ENCODE measurements around the gene ERMP1. TPM values are rescaled to one million over a fixed set of nuclear protein-coding genes. Genes with fewer than 3 reads are reported as not detected.
"Not testable (repeated sequence)": the region's sequence is repeated elsewhere in the genome, so short reads cannot be mapped to it uniquely, and the experiment has no call there.

ERMP1 gene
- total RNA-seq, 1 experiment from 2014 or later = 12.9 TPM

GRCh38 chr9:5789489-5789888 is 43.4 kb downstream of the ERMP1 start:
- no peak for DNase-seq
- no peak overlapping the region for H3K4me3 ChIP-seq (ENCODE audit: insufficient read depth, low read depth, low read length)
- no peaks in the 10 kb centered on the region for H3K36me3 ChIP-seq (replicated peaks; ENCODE audit: control insufficient read depth, insufficient read depth, low read length)
- H3K27me3 ChIP-seq (ENCODE audit: control insufficient read depth, insufficient read depth, low read length) = no peaks in the 10 kb centered on the region

GRCh38 chr9:5787759-5788302 is 45.1 kb downstream of the ERMP1 start:
- no peak for DNase-seq
- H3K4me3 ChIP-seq (ENCODE audit: insufficient read depth, low read depth, low read length) = no peak overlapping the region
- no peaks in the 10 kb centered on the region for H3K27me3 ChIP-seq (ENCODE audit: control insufficient read depth, insufficient read depth, low read length)
- H3K36me3 ChIP-seq (replicated peaks; ENCODE audit: control insufficient read depth, insufficient read depth, low read length) = no peaks in the 10 kb centered on the region

- H3K36me3 ChIP-seq (replicated peaks; ENCODE audit: control insufficient read depth, insufficient read depth, low read length) = no peaks in the 10 kb centered on the region
- H3K27me3 ChIP-seq (ENCODE audit: control insufficient read depth, insufficient read depth, low read length) = no peaks in the 10 kb centered on the region
- DNase-seq = no peak
- H3K4me3 ChIP-seq (ENCODE audit: insufficient read depth, low read depth, low read length) = no peak overlapping the region
These were observed 45.7 kb downstream of the ERMP1 start for GRCh38 chr9:5787220-5787619.

- Histone ChIP-seq H3K4me3 (ENCODE audit: insufficient read depth, low read depth, low read length) (no peak overlapping the region), H3K36me3 (replicated peaks; ENCODE audit: control insufficient read depth, insufficient read depth, low read length) (no peaks in the 10 kb centered on the region), H3K27me3 (ENCODE audit: control insufficient read depth, insufficient read depth, low read length) (no peaks in the 10 kb centered on the region)
- no peak for DNase-seq
These were observed 46.4 kb downstream of the ERMP1 start for GRCh38 chr9:5786370-5787127.

GRCh38 chr9:5784526-5785315 is 48.2 kb downstream of the ERMP1 start:
- DNase-seq = no peak
- H3K27me3 ChIP-seq (ENCODE audit: control insufficient read depth, insufficient read depth, low read length) = no peaks in the 10 kb centered on the region
- no peaks in the 10 kb centered on the region for H3K36me3 ChIP-seq (replicated peaks; ENCODE audit: control insufficient read depth, insufficient read depth, low read length)
- no peak overlapping the region for H3K4me3 ChIP-seq (ENCODE audit: insufficient read depth, low read depth, low read length)

GRCh38 chr9:5783982-5784381 is 48.9 kb downstream of the ERMP1 start:
- peaks cover 2% of the 10 kb centered on the region for H3K36me3 ChIP-seq (replicated peaks; ENCODE audit: control insufficient read depth, insufficient read depth, low read length)
- no peak for DNase-seq
- H3K27me3 ChIP-seq (ENCODE audit: control insufficient read depth, insufficient read depth, low read length) = no peaks in the 10 kb centered on the region
- H3K4me3 ChIP-seq (ENCODE audit: insufficient read depth, low read depth, low read length) = no peak overlapping the region

GRCh38 chr9:5783420-5783819 is 49.5 kb downstream of the ERMP1 start:
- H3K27me3 ChIP-seq (ENCODE audit: control insufficient read depth, insufficient read depth, low read length); DNase-seq; H3K4me3 ChIP-seq (ENCODE audit: insufficient read depth, low read depth, low read length); H3K36me3 ChIP-seq (replicated peaks; ENCODE audit: control insufficient read depth, insufficient read depth, low read length): not testable (repeated sequence)

GRCh38 chr9:5779705-5780218 is 53.2 kb downstream of the ERMP1 start:
- H3K4me3 ChIP-seq (ENCODE audit: insufficient read depth, low read depth, low read length); H3K27me3 ChIP-seq (ENCODE audit: control insufficient read depth, insufficient read depth, low read length); H3K36me3 ChIP-seq (replicated peaks; ENCODE audit: control insufficient read depth, insufficient read depth, low read length); DNase-seq: not testable (repeated sequence)

- Histone ChIP-seq H3K4me3 (ENCODE audit: insufficient read depth, low read depth, low read length) (no peak overlapping the region), H3K27me3 (ENCODE audit: control insufficient read depth, insufficient read depth, low read length) (no peaks in the 10 kb centered on the region), H3K36me3 (replicated peaks; ENCODE audit: control insufficient read depth, insufficient read depth, low read length) (peaks cover 5% of the 10 kb centered on the region)
- DNase-seq = no peak
These were observed 54.1 kb downstream of the ERMP1 start for GRCh38 chr9:5778805-5779204.

- peaks cover 5% of the 10 kb centered on the region for H3K36me3 ChIP-seq (replicated peaks; ENCODE audit: control insufficient read depth, insufficient read depth, low read length)
- no peak overlapping the region for H3K4me3 ChIP-seq (ENCODE audit: insufficient read depth, low read depth, low read length)
- H3K27me3 ChIP-seq (ENCODE audit: control insufficient read depth, insufficient read depth, low read length) = no peaks in the 10 kb centered on the region
- DNase-seq = peak; percentile 7
These were observed 59.5 kb downstream of the ERMP1 start for GRCh38 chr9:5773324-5773999.

- no peak overlapping the region for H3K4me3 ChIP-seq (ENCODE audit: insufficient read depth, low read depth, low read length)
- no peak for DNase-seq
- no peaks in the 10 kb centered on the region for H3K27me3 ChIP-seq (ENCODE audit: control insufficient read depth, insufficient read depth, low read length)
- H3K36me3 ChIP-seq (replicated peaks; ENCODE audit: control insufficient read depth, insufficient read depth, low read length) = peaks cover 15% of the 10 kb centered on the region
These were observed 64.7 kb downstream of the ERMP1 start for GRCh38 chr9:5767968-5768932.

GRCh38 chr9:5764130-5764868 is 68.6 kb downstream of the ERMP1 start:
- H3K4me3 ChIP-seq (ENCODE audit: insufficient read depth, low read depth, low read length) = no peak overlapping the region
- H3K27me3 ChIP-seq (ENCODE audit: control insufficient read depth, insufficient read depth, low read length) = no peaks in the 10 kb centered on the region
- peaks cover 16% of the 10 kb centered on the region for H3K36me3 ChIP-seq (replicated peaks; ENCODE audit: control insufficient read depth, insufficient read depth, low read length)
- no peak for DNase-seq

- Histone ChIP-seq H3K27me3 (ENCODE audit: control insufficient read depth, insufficient read depth, low read length) (no peaks in the 10 kb centered on the region), H3K4me3 (ENCODE audit: insufficient read depth, low read depth, low read length) (no peak overlapping the region), H3K36me3 (replicated peaks; ENCODE audit: control insufficient read depth, insufficient read depth, low read length) (peaks cover 16% of the 10 kb centered on the region)
- DNase-seq = no peak
These were observed 70.5 kb downstream of the ERMP1 start for GRCh38 chr9:5762421-5762820.

Data from H7 (cell line).